T-helper 22 cell (primary cell): ENCODE data around the gene ATP6V1B1.

Experiments
- DNase-seq: peaks from one replicate; pipeline ENCODE4 v3.0.0-alpha.2; 2020; ENCODE audit warnings: low read depth

ATP6V1B1 gene

DNA sequence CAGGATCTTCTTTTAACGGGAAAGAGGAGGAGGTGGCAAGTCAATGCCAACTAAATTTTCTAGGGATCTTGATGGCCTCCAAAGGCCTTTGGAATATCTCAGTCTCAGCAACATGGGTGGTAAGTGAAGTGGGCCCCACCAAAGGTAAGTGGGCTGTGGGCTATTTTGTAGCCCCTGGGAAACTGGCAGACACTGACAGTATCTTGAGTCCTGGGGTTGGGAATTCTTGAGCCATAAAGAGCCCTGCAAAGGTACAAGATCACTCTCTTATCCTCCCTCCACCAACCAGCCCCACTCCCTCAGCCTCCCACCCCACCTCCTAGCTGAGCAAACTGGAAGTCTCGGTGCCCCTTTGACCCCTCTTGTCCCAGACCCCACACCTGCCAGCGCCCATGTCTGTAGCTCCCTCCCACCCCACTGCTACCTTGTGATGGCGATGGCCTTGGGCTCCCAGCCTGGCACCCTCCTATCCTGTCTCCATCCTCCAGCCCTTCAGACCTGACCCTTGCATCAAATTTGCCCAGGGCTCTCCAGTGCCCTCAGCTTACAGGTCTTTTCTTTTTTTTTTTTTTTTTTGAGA is 8.5 kb downstream of the ATP6V1B1 start:
- DNase-seq: no peak

DNA sequence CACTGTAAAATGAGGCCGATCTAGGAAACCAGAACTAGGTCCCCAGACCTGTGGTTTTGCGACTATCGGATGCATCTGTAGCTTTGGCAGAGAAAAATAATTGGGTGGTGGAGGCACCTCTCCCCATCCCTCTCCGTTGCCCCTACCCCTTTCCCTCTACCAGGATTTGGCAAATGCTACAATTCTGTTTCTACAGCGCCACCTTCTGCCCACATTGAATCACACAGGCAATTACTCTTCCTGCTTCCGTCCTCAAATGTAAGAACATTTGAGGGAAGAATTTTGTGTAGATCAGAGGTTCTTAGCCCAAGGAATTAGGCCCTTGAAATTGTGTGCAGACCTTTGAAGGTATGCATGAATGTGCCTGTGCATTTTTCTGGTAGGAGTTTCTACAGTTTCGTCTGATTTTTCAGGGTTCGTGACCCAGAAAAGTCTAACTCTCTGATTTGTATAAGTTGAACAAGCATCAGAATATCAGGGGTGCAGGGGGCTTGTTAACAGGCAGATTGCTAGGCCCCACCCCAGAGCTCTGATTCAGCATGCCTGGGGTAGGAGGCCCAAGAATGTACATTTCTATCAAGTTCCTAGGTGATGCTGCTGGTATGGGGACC is 11.2 kb downstream of the ATP6V1B1 start:
- DNase-seq: no peak

DNA sequence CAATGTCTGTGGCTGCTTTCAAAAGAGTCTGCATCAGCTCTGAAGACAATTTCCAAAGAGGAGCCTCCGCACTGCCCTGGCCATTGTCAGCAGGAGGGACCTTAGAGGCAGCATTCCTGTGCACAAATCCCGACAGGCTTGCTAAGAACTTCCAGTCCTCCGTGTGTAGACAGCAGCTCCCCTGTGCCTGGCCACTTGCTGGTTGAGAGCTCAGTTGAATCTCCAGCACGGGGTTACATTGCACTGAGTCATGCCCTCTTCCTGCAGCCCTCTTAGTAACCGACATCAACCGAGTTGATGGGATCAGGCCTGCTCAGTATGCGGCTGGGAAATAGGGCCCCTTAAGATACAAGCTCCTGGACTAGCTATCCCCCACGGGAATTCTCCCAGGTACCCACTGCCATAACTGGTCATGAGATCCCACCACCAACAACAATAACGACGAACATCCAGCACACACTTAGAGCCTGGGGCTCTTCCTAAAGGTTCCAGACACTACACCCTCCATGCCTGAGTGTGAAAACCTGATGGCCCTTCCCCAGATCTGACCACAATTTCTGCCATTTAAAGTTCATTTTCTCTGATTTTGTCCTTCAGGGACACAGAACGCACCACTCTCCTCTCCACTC is 12.0 kb downstream of the ATP6V1B1 start:
- no peak for DNase-seq

DNA sequence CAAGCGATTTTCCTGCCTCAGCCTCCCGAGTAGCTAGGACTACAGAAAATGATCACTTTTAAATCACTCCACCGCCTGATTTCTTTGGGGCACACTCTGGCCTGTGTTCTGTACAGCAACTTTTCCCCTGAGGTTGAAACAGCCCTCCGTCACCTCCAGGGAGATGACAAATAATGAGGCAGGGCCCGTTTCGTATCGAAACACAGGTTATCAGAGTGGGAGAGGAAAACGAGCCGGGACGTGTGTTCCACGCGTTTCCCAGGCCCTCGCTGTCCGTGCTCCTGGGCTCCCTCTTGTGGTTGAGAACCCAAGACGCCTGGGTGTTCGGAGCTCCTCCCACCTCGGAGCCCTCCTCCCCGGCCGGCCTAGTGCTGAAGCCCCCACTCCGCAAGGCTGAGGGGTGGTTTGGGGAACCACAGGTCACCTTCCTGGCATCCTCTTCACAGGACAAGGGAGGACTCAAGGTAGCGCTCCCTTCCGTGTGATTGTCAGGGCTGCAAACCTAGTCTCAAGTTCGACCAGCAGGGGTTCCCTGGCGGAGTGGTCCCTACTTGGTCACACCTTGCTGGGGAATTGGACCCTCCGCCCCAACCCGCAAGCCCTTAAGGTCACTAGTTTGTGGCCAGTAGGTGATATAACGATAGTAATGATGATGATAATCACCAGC is 12.8 kb downstream of the ATP6V1B1 start:
- DNase-seq: peak; percentile 45

DNA sequence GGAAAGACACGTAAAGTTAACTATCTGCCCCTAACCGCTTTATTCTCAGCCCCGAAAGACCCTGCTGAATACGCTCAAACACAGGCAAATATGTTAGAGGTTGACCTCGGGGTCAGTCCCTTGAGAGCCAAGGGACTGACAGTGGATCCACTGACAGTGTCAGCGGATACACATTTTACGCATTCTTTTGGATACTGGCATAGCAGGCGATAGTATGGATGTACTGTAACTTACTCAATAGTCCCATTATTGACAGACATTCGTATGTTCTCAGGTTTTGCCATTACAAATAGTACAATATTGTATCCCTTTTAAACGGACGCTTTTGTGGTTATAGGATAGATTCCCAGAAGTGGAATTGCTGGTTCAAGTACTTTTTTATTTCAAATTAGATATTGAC is 13.4 kb downstream of the ATP6V1B1 start:
- DNase-seq: no peak

DNA sequence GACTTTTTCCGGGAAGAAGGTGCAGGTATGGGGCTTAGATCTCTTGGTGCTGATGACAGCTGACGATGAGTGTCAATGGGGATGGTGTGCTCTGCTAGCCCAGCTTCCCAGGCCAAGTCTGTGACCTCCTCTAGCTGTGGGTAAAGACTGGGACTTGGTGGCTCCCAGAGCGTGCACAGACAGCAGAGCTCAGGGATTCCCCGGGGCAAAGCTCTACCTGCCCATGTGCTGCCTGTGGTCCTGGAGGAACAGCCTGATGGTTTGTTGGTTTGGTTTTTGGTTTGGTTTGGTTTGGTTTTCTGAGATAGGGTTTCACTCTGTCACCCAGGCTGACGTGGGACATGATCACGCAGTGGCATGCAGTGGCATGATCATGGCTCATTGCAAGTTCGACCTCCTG is 19.2 kb downstream of the ATP6V1B1 start:
- DNase-seq: no peak

DNA sequence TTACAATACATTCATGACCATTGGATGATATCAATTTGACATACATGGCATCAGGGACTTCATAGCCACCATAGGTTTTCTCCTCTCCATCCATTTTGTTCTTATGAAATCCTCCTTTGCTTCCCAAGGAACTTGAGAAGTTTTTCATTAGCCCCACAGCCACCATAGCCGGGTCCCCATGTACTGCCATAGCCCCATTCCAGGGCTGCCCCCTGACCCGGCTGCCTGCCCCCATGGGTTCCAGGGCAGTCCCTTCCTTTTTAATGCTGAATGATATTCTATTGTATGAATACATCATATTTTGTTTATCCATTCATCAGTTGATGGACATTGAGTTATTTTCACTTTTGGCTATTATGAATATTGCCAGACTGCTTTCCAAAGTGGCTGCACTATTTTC is 20.4 kb downstream of the ATP6V1B1 start:
- no peak for DNase-seq

DNA sequence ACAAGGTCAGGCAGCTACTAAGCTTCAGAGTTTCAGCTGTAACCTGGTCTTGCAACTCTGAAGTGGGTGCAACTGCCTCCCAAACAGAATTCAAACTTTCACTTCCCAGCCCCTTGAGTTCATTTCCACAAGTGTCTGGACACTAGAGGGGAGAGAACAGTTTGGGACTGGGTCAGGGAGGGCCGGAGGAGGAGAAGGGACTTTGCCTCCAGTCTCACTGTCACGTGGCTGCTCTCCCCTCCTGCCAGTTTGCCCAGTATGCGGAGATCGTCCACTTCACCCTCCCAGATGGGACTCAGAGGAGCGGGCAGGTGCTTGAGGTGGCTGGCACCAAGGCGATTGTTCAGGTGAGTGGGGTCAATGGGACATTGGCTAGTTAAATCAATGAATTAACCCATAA is 22.1 kb downstream of the ATP6V1B1 start:
- no peak for DNase-seq

DNA sequence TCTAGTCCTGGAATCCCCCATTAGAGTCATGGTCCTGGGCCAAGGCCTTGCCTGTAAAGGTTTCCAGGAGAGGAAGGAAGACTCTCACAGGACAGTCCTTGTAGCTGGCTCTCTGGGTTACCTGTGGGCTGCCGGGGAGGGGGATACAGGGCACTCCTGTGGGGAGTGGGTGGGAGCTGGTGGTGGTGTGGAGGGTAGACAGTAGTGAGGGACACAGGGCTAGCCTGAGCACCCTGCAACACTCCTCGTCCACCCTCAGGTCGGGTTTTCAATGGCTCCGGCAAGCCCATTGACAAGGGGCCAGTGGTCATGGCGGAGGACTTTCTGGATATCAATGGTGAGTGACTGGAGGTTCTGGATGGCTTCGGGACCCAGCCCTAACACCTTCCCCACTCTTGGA is 23.1 kb downstream of the ATP6V1B1 start:
- DNase-seq: no peak

DNA sequence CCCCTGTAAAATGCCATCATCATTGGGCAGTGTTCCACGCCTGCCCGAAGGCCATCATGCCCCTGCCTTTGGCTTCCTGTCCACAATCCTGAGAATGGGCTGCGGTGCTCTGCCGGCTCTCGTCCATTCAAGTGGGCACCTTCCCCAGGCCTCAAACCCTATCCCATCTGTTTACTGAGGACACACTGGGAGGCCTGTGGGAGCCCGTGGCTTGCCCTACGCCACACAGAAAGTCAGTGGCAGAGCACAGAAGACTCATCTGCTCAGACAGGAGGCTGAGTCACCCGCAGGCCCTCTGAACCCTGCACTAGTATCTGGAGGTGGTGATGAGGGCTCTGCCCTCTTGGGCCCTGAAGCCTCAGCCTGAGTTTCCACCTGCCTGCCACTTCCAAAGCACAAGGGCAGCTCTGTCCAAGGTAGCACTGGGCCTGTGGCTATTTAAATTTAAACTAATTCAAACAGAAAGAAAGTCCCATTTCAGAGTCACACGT is 23.6 kb downstream of the ATP6V1B1 start:
- DNase-seq: no peak

DNA sequence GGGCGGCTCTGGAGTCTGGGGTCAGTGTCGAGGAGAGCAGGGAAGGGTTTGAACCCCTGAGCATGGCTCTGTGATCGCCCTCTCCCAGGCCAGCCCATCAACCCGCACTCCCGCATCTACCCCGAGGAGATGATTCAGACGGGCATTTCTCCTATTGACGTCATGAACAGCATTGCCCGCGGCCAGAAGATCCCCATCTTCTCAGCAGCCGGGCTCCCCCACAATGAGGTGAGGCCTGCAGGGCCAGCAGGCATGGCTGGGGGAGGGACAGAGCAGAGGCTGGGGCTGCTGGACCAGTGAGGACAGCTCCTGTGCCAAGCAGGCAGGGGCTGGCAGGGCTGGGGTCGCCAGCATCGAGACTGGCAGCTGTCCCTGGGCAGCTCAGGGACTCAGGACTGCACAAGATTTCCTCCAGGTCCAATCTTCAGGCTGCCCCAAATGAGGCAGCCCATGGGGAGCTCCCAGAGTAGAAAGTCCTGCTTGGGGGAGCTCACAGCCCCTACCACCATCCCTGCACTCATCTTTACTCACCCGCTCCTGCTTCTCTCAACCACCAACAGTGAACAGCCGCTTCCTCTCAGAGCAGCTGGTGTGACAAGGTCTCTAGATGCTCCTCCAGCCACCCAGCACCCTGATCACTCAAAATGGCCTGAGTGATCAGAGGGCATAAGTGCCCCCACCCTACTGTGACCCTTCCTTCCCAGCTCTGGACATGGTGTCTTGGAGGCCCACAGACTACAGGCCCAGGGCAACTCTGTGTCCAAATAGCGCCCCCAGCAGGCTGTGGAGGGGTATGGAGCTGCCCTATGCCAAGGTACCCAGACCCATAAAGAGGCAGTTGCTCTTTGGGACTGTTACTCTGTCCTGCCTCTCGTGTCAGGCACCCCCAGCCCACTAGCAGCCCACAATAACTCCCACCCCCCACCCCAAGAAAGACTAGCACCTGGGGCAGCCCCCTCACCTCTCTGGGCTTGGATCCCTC is 24.4 kb downstream of the ATP6V1B1 start:
- DNase-seq: no peak

DNA sequence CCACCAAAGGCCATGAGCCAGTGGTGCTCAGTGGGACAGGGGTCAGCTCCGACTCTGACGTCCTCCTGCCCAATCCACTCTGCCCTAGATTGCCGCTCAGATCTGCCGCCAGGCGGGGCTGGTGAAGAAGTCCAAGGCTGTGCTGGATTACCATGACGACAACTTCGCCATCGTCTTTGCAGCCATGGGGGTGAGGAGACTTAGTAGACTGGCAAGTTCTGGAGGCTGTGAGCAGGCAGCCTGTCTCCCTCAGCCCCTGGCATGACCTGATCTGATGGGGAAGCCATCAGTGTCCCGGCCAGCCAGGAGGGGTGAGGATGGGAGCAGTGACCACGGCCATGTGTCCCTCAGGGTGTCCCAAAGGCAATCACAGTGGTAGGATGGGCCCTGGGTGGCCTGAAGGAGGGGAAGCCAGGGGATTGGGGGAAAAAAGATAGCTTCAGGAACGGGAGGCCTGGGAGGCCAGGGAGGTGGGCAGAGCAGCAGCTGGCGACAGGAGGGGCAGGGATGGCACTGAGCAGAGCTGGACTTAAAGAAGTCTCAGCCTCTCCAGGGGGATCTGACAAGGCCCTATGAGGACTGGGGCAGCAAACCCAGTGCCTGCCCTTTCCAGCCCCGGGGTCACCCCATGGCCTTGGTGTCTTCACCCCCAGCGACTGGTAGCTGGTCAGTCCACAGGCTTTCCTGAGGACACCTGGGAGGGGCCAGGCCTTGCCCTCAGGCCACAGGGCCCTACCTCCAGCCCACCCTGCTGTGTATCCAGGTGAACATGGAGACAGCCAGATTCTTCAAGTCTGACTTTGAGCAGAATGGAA is 25.3 kb downstream of the ATP6V1B1 start:
- no peak for DNase-seq

DNA sequence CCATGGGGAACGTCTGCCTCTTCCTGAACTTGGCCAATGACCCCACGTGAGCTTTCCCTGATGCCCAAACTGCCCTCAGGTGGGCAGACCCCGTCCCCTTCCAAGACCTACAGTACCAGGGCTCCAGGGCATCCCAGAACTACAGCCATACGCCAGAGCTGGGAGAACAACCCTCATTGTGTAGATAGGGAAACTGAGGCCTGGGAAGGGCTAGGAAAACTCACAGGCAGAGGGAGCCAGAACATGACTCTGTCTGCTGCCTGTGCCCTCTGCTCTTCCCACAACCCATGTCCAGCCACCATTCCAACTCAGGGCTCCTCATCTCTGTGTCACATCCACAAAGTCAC is 25.9 kb downstream of the ATP6V1B1 start:
- no peak for DNase-seq

DNA sequence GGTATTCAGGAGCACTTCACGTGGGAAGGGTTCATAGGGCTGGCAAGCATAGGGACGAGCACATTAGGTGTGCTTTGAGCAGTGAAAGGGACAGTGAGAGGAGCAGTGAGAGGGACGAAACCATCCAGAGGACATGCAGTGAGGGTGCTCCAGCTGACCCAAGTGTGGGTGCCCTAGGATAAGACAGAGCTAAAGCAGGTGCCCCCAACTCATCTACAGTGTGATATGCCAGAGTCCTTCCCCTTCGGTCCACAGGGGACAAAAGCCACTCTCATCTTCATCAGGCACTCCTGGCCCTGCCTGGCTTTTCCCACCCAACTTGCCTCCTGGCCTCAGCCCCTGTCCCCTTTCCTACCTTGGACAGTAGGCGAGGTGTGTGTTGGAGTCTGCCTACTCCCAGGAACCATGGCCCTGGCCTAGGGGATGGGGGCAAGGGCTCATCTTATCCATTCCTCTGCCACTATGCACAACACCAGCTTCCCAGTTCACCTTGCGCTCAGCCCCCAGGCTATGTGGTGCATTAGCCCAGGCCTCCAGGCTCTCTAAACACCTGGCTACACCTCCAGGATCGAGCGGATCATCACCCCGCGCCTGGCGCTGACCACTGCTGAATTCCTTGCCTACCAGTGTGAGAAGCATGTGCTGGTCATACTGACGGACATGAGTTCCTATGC is 26.6 kb downstream of the ATP6V1B1 start:
- DNase-seq: no peak

DNA sequence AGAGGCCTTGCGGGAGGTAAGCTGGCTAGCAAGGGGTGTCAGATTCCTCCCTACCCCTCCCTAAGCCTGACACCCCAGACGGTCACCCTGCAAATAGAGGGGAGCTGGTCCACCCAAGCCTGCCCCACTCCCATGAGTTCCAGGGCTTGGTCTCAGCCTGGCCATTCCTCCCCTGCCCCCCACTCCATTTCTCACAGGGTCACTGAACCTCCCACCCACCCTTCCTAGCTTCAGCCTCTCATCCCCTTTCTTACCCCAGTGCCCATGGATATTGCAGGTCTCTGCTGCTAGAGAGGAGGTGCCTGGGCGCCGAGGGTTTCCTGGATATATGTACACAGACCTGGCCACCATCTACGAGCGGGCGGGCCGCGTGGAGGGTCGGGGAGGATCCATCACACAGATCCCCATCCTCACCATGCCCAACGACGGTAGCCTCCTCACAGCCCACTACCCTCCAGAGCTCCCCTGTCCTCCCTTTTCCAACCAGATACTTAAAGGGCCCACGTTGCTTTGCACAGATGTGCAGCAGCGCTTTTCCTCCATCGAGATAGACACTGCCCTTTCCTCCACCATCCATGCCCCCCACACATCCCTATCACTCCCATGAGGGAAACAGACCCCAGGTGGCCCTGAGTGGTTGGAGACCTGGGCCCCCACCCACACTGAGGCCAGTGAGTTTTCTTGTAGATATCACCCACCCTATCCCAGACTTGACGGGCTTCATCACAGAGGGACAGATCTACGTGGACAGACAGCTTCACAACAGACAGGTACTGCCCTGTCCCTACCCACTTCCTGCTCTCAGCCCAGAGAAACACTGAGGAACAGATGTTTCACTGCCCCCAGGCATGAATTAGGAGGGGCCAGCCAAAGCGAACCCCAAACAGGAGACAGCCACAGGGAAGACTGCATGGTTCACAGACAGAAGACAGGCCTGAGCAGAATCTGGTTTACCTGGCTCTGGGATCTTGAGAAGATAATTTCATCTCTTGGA is 27.5 kb downstream of the ATP6V1B1 start:
- no peak for DNase-seq

DNA sequence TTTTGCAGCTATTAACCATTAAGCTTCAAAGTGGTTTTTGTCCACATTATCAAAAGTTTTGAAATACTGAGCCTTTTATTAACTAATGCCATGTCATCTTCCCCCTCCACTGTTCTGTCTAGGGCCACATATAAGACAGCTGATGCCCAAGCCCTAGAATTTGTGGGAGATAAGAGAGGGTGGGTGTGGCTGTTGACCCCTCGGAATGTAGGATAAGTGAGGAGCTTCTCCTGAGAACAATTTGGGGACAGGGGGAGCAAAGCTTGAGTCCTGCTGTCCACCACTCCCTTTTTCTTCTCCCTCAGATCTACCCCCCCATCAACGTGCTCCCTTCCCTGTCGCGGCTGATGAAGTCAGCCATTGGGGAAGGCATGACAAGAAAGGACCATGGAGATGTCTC is 28.4 kb downstream of the ATP6V1B1 start:
- DNase-seq: no peak

DNA sequence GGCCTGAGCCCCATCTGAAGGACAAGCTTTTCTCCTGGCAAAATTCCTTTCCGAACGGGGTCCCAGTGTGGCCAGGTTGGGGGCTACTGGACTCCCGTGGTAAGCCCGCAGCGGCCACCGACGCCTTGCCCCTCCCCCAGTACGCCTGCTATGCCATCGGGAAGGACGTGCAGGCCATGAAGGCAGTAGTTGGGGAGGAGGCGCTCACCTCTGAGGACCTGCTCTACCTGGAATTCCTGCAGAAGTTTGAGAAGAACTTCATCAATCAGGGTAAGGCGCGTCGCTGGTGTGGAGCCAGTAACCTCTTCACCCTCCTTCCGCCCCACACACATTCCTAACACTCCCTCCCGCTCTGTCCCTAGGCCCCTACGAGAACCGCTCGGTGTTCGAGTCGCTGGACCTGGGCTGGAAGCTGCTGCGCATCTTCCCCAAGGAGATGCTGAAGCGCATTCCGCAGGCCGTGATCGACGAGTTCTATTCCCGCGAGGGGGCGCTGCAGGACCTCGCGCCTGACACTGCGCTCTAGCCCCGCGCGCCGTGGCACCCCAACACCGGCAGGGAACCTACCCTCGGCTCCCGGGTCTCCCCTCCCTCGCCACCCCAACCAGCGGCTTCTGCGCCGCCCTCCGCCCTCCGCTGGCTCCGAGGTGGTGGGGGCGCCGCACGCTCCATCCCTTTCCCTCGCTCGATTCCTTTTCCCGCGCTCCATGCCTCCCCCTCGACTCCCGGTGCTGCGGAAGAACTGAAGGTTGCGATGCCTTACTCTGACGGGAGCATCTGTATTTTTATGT is 29.1 kb downstream of the ATP6V1B1 start:
- peak; percentile 58 for DNase-seq

DNA sequence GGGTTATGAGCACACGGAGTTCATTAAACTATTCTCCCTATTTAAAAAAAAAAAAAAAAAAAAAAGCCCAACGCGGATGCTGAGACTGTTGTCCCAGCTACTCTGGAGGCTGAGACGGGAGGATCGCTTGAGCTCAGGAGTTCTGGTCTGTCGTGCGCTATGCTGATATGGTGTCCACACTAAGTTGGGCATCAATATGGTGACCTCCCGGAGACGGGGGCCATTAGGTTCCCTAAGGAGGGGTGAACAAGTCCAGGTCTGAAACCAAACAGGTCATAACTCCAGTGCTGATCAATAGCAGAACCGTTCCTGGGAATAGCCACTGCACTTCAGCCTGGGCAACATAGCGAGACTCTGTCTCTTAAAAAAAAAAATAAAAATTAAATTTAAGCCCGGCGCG is 29.8 kb downstream of the ATP6V1B1 start:
- DNase-seq: no peak

DNA sequence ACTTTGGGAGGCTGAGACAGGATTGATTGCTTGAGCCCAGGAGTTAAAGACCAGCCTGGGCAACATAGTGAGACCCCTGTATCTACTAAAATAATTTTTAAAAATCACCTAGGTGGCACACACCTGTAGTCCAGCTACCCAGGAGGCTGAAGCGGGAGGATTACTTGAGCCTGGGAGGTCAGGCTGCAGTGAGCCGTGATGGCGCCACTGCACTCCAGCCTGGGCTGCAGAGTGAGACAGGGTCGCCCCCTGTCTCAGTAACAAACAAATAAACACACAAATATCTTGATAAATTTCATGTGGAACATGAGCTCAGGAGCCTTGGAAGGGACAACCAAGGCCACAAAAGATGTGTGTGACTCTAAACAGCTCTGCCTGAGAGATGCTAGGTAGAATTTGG is 31.0 kb downstream of the ATP6V1B1 start:
- no peak for DNase-seq
